Activated gamma-delta T cell treated with anti-CD3 and anti-CD28 coated beads, Interleukin-2, amount 50 U/mL, for 16 hours (primary cell): ENCODE results near the gene CAV3.
"Not testable (repeated sequence)": the region's sequence is repeated elsewhere in the genome, so short reads cannot be mapped to it uniquely, and the experiment has no call there.

Experiments
- DNase-seq: peaks from one replicate; pipeline ENCODE4 v3.0.0-alpha.2; 2020; ENCODE audit warnings: low read depth

The CAV3 gene

DNA sequence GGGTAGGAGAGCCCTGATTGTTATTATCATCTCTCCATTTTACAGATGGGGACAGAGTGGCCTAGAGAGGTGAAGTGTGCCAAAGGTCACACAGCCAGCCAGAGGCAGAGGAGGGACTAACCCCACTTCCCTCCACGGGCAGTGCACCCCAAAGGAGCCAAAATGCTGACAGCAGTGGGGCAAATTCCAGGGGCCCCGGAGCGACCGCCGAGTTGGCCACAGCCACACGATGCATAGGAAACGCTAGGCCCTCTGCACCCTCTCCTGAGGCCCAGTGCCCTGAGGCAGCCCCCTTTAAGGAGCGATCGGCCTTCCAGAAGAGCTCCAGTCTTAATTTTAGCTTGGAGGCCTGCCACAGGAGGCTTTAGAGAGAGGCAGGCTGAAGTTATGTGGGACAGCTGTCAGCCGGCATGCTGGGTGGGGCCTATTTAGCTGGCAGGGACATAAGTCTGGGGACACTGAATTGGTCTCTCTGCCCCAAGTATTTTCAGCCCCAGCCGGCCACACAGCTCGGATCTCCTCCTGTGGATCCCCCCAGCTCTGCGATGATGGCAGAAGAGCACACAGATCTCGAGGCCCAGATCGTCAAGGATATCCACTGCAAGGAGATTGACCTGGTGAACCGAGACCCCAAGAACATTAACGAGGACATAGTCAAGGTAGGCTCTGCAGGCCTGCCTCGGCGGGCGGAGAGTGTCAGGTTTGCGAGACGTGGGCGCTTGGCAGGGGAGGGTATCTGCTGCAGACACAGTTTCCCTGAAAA is at the start of gene CAV3:
Gene CAV3, plus strand, starts transcription at position 471 of the 763 bp plus-strand sequence. Its CDS starts 75 bp downstream, at position 546.
- no peak for DNase-seq

DNA sequence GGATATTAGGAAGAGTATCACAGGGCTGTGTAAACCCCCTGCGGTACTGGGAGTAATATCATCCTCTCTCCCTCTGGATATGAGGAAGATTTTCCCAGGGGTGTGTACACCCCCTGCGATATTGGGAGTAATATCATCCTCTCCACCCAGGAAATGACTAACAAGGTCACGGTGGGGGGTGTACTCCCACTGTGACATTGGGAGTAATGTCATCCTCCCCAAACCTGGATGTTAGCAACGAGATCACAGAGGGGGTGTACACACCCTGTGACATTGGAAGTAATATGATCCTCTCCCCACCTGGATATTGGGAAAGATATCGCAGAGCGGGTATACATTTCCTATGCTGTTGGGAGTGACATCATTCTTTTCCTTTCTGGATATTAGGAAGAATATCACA is 48.6 kb upstream of the CAV3 start:
- not testable (repeated sequence) for DNase-seq

DNA sequence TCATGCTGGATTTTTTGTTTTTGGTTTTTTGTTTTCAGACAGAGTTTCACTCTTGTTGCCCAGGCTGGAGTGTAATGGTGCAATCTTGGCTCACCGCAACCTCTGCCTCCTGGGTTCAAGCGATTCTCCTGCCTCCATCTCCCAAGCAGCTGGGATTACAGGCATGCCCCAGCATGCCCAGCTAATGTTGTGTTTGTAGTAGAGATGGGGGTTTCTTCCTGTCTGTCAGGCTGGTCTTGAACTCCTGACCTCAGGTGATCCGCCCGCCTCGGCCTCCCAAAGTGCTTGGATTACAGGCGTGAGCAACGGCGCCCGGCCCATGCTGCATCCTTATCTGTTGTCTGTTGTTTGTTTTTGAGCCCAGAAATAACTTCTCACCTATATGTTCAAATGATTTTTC is 42.3 kb upstream of the CAV3 start:
- not testable (repeated sequence) for DNase-seq

DNA sequence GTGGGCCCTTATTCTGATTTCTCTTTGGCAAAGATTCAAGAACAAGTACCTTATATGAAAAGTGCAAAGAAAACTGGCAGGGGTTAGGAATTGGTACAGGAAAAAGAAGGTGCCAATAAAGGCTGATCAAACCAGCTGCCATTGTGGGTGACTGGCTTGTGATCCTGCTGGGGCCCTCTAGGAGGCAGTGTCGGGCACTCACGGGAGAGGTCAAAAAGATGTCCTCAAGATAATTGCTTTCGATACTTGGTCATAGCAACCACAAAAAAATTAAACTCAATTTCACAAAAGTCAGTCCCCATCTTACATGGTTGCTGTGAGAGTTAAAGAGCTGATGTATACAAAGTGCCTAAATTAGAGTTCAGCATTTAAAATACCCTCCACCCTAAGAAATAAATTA is 31.0 kb upstream of the CAV3 start:
- no peak for DNase-seq

DNA sequence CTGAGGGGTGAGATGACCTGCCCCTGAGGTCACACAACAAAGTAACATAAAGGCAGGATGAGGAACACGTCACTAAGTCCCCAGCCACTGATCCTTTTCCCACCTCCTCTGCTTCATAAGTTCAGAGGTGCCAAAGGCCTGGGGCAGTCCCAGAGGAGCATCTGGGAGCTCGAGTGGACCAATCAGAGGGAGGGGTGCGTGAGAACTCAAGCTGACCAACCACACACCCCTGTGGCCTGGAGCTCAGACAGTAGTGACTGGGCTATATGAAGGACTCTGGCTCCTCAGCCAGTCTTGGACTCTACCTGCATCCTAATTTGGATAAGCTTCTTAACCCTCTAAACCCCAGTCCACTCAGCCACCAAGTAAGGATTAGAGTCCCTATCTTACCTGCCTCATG is 28.0 kb upstream of the CAV3 start:
- DNase-seq: no peak

DNA sequence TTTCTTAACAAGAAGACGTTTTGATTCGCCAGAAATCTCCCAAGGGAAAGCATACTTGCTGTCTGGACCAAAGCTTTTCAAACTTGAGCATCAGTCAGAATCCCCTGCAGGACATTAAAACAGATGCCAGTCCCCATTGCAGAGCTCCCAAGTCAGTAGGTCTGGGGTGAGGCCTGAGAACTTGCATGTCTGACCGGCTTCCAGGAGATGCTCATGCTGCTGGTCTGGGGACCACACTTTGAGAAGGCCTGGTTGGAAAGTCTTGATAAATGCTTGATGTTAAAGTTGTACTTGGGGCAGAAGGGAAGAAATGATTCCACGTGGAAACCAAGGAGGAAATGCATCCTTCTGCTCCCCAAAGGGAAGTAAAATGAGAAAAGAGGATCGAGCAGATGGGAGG is 24.3 kb upstream of the CAV3 start:
- no peak for DNase-seq

DNA sequence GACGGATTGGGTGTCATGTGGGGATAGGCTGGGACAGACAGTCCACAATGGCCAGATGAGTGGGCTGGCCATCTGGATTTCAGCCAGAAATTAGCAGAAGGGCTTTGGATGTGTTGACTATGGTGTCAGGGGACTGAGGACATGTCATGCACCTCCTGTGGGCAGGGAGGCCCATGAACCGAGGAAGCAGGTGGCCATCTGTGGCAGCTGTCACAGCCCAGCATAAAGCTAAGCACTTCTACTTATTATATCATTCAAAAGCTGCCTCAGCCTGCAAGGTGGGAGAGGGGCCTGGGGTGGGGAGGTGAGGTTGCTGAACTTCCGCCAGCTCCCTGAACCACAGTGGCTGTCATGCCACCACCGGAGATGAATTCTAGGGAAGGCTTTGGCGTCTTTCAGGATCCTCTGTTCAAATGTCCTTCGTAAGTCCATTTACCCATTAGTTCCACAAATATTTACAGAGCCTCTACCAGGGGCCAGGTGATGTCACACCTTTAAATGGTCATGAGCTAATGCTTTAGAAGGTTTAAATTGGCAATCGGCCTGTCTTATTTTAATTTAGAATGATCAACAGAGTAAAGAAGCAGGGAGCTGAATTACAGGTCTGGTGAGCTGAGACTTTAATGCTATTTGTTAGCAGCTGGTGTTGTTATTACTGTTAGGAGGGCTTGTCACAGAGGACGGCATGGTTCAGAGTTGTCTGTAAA is 23.6 kb upstream of the CAV3 start:
- no peak for DNase-seq

DNA sequence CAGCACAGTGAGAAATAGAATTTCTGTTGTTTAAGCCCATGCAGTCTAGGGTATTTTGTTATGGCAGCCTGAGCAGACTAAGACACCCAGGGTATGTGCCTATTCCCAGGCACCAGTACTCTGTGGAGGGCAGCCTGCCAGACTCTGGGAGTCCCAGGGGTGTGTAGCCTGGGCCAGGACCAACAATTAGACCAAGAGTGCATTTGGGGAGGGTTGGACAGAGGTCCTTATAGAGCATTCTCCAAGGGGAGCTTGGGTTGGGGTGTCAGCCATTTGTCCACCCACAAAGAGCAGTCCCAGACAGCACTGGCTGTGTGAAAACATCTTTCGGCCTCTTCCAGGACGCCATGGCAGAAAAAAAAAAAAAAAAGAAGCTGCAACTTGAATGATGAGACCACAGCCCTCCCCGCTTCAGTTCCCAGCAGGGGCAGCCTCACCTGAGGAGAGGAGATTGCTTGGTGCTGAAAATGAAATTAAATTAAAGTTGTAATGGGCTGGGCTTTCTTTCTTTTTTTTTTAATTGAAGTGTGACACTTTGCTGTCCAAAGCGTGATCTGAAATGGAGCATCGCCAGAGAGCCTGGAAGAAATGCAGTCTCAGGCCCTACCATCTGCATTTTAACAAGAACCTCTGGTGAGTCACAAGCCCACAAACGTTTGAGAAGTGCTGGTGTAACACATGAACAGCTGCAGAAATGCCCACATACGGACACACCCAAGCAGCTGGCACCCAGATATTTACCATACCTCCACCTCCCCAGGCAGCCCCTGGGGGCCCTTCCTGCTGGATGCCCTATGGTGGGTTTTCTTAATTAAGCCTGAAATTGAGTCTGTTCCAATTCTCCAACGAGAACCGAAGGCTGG is 21.3 kb upstream of the CAV3 start:
- no peak for DNase-seq

DNA sequence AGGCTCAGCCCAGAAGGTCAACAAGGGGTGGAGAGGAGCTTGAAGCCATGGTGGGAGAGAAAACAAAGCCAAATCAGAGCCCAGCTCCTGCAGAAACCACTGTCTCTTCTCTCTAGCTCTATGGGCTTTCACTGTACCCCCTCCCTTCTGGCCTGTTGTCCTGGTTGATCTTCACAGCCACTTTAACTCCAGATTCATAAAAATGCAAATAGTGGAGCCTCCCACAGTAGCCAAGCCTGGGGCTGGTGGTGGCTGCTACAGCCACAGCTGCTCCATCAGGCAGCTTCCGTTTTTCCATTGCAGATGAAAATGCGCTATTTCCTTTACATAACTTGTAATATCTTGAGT is 20.7 kb upstream of the CAV3 start:
- DNase-seq: no peak

DNA sequence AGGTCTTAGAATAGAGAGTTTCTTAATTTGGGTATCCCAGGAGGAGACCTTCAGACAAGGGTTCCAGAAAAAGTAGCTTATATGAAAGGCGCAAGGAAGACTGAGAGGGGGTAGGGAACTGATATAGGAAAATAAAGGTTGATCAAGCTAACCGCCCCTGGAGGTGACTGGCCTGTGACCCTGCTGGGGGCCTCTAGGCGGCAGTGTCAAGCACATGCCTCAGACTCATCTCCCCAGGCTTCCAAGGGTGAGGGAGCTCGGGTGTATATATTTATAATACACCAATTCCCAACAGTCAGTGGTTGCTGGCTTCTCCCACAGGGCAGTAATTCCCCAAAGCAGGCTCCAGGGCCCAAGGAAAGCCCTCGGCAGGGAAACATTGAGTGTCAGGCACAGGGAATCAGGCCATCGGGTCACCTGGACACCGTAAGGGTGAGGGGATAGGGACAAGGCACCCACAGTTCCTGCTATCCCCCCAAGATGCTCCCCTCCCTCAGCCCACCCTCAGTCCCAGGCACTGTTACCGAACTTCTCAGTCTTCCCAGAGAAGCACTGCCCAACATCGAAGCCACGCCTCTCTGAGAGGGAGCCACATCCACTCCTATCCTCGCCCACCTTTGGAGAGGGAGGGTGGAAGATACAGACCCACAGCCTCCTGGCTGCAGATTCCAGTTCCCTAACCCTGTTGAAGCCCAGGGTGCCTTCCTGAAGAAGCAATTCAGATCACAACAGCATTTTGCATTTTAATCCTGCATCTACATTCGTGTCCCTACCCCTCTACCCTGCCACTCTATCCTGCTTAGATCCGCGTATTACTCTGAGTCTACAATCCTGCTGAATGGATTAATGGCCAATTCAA is 19.5 kb upstream of the CAV3 start:
- DNase-seq: no peak

DNA sequence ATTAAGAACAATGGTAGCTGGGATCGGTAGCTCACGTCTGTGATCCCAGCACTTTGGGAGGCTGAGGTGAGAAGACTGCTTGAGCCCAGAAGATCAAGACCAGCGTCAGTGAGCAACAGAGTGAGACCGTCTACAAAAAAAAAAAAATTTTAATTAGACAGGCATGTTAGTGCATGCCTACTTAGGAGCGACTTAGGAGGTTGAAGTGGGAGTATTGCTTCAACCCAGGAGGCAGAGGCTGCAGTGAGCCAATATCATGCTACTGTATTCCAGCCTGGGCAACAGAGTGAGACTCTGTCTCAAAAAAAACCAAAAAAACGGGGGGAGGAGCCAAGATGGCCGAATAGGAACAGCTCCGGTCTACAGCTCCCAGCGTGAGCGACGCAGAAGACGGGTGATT is 17.8 kb upstream of the CAV3 start:
- not testable (repeated sequence) for DNase-seq

DNA sequence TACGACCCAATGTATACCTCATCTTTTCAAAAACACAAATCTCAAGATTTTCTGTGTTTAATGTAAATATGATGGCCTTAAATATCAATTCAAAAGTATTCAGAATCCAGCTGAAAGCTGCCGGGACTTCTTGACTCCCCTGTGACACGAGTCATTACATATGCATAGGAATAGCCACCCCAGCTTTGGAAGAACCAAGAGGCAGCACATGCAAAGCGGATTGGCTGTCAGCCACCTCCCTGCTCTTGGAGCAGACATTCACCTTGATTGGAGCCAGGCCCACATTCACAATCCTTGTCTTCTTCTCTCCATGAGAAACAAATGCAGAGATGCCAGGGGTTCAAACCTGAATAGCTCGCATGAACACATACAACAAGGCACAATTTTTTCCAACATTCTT is 10.8 kb upstream of the CAV3 start:
- no peak for DNase-seq

DNA sequence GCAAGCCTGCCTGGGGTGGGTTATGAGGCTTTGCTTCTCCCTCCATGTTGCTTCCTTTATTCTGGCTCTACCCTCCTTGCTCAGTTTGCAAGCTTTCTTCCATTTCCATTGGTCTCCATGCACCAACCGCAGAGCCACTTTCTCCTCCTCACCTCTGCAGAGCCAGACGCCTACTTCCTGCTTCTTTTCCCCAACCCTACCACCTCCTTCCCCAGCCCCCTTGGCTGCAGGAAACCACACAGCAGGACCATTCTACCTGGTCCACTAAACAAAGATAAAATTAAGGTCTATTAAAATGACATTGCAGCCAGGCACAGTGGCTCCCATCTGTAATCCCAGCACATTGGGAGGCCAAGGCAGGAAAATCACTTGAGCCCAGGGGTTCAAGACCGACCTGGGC is 10.0 kb upstream of the CAV3 start:
- no peak for DNase-seq

DNA sequence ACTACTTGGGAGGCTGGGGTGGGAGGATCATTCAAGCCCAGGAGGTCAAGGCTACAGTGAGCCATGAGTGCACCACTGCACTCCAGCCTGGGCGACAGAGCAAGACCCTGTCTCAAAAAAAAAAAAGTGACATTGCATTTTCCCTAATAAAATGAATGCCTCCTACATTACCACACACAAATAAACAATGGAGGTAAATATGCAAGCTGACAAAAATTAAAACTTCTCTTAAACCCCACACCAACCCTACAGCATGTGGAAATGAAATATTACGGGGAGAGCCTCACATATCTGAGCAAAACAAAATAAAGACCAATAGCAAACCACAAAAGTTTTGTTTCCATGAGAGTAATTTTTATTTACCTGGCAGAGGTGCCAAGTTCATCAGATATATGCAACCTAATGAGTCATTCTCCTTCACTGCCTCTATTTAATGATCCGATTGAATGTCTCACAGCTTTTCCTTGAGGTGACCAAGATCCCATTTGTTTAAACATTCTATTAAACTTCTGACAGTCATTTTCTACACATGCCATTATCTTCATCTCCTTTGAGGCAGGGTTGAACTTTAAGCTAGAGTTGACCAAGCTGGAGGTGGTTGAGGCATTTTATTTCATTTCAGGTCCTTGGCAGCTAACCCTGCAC is 9.4 kb upstream of the CAV3 start:
- no peak for DNase-seq

DNA sequence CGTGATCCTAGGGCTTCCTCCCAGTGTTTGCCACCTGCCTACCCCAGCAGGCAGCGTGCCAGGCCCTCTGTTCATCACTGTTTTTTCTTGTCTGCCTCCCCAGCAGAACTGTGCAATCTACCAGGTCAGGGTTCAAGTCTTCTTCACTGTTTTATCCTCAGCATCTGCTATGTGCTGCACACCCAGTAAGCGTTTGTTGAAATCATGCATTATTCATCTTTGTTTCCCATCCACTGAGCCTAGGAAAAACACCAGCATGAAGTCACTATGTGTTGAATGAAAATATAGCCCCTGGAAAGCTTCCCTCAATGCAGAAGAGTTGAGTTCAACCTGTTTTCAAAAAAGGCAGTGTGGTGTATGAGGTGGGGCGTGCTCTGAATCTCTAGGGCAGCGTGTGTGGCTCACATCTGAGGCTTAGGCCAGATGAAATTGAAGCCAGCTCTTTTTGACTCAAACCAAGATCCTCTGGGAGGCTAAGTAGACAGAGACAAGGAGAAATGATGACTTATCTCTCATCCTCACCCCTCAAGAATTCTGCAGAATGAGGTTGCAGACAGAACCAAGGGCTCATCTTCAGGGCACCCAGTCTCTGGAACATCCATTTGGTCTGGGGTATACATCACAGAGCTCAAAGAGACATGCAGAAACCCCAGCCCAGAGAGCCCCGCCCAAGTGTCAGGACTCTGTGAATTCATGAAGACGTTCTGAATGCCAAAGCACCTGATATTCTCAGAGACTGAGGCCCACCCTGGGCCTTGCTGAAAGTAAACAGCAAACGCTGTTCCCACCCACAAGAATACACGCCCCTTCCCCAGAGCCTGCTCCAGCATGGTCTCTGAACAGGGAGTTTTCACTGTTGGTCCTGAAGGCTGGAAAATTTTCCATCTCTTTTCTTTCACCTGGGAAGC is 5.7 kb upstream of the CAV3 start:
- DNase-seq: no peak

DNA sequence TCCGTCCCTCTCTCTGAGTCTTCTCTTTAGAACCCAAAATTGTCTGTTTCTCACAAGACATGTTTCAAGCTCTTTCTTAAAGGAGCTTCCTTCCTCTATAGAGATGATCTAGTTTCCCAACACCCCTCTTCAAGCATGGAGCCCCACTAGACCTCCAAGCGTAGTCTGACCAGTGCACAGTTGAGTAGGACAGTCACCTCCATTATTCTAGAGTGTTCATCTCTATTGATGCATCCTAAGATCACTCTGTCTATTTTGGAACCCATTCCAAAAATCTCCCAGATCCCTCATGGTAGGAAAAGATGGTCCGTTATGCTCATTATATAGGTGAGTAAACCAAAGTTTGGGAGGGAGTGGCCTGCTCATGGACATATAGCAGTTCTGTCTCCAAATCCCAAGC is 4.1 kb upstream of the CAV3 start:
- DNase-seq: no peak

DNA sequence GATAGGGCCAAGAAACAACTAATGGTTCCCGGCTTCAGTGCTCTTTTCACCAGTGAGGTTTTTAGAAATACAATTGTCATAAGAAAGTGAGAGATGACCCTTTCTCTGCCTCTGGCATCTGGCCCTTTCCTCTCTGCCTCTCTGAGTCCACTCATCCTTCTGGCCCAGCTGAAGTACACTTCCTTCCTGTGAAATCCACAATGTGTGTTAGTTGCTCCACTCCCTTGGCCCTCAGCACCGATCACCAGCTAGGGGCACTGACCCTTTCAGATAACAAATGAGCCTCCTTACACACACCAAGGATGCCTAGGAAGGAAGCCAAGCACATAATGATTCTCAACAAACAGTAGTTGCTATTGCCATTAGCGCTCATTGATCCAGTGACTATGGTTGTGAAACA is 2.9 kb upstream of the CAV3 start:
- no peak for DNase-seq

DNA sequence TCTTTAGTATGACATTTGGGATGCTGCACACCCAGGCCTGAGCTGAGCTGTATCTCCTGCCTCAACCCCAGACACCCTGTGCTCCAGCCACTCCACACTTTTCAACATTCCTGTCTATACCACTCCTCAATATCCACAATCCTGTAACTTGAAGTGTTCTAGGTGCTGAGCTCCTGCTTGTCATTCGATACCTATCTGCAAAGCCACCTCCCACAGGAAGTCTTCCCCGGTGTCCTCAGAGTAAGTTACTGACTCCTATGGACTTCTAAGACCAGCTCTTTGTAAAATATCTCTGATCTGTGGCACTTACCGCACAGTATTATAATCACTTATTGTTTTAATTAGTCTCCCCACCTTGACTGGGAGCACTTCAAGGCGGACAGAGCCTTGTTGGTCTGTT is 1.2 kb upstream of the CAV3 start:
- DNase-seq: no peak

DNA sequence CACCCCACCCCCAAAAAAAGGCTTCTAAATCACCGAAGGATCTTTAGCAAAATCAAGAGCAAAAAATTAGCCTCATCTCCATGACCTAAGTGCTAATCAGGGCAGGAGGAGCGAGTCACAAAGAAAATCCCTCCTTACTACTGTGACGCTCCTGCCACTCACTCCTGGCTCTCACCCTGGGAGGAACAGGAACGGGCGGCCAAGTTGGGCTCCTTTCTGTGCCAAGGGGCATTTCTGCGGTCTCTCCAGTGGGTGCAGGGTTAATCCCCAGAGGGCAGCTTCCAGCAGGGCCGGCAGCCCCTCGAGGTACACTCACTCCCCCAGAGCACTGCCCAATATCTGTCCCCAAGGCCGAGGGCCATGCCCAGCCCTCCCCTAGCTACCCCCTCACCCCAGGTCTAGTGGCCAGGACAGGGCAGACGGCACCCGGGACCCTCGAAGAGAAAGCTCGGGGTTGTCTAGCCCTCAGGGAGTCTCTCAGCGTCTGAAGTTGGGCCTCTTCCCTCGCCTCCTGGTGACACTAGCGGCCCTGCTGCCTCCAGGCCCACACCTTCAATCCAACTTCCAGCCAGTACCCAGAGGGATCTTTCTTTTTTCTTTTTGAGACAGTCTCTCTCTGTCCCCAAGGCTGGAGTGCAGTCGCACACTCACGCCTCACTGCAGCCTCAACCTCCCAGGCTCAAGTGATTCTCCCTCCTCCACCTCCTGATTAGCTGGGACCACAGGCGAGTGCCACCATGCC is 706 bp downstream of the CAV3 start:
- DNase-seq: no peak

DNA sequence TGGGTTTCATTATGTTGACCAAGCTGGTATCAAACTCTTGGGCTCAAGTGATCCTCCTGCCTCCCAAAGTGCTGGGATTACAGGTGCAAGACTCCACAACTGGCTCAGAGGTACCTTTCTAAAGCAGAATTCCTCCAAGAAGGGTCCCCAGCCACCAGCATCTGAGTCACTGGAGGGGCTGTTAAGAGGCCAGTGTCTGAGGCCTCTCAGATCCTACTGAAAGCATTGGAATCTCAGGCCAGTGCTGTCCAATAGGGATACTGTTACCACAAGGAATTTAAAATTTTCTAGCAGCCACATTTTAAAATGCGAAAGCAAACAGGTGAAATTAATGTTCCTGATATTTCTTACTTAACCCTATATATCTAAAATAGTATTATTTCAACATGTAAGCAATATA is 1.3 kb downstream of the CAV3 start:
- no peak for DNase-seq
